ENCODE measurements around the gene SPAG16. TPM values are rescaled to one million over a fixed set of nuclear protein-coding genes. Genes with fewer than 3 reads are reported as not detected.

The SPAG16 gene
- 27.6 TPM for total RNA-seq

- DNase-seq (ENCODE audit: low spot score) = peak; percentile 97
- intact Hi-C loops (cut with DNase I) = no loop called here
- ATAC-seq = peak; percentile 99
Observed at GRCh38 chr2:213284105-213285090, at the start of gene SPAG16. Gene SPAG16 (plus strand): TSS chr2:213284464.

DNA sequence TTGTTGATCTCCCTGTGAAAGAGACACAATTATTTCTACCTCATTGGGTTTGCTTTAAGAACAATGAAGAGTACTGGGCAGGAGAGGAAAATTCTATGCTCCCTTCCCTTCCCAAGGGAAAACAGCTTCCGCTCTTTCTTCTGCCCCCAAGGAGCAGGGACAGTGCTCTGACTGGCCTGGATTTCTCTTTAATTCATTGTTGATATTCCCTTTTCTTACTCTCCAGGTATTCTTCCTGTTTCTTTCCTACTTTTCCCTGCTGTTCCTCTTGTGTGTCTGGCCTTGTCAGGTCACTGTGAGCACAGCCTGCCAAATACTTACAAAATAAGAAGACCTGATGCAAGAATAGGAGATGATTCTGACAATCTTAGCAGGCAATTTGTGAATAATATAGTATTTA is 49.6 kb upstream of the SPAG16 start:
- no peak for DNase-seq (ENCODE audit: low spot score)
- intact Hi-C loops (cut with DNase I) = no loop called here
- no peak for ATAC-seq

DNA sequence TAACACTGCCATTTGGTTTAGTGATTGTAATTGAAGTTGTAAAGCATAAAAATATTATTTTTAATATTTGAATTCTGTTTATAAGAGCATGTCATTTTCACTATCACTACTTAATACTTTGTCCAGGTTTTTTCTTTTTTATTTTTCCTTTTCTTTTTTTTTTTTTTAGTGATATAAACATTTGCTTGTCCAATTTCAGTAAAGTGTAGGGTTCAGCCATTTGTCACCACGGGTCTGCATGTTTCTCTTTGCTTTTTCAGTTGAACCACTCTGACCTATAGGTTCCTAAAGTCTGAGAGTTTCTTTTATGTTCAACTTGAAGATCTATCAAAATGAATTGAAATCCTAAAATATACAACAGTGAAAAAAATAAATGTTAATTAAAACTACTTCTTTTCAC is 48.5 kb upstream of the SPAG16 start:
- intact Hi-C loops (cut with DNase I) = no loop called here
- ATAC-seq (no peak), DNase-seq (ENCODE audit: low spot score) (no peak)

DNA sequence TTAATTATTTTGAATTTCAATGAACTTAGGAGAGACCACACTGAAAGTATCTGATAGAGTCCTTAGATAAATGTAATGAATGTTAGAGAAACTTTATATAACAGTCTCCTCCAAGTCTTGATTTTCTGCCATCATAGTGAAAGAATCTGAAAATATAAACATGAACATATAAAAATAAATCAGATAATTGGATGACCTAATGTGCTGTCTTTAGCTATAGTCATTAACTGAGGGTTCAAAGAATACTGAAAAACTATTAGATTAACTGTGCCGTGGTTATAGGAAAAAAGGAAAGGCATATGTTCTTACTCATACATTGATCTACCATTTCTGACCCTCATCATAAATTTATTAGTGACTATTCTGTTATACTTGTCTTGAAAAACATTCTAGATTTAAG is 47.0 kb upstream of the SPAG16 start:
- ATAC-seq = no peak
- intact Hi-C loops (cut with DNase I) = no loop called here
- DNase-seq (ENCODE audit: low spot score) = no peak

DNA sequence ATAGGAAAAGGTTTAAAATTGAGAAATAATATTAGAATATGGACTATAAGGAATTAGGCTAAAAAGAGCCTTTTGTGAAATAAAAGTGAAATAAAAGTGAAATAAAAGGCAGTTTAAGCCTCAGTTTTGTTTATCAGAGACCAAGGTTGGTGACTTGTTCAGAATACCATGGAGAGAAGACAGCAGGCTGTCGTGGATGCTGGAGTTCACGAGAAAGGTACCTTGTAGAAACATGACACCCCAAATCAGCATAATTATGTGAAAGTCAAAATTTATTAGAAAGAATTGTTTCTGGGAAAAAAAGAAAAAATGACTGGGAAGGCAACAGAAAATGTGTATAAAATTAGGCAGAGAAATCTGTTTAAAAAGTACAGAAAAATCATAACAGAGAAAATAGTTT is 46.5 kb upstream of the SPAG16 start:
- ATAC-seq (no peak), DNase-seq (ENCODE audit: low spot score) (no peak)
- intact Hi-C loops (cut with DNase I) = no loop called here

- intact Hi-C loops (cut with DNase I) = no loop called here
- peak; percentile 83 for ATAC-seq
- DNase-seq (ENCODE audit: low spot score) = peak; percentile 59
Observed at GRCh38 chr2:213238753-213239495, 45.3 kb upstream of the SPAG16 start.

- no peak for DNase-seq (ENCODE audit: low spot score)
- ATAC-seq = no peak
- intact Hi-C loops (cut with DNase I) = no loop called here
Observed at GRCh38 chr2:213241817-213242216, 42.4 kb upstream of the SPAG16 start.

DNA sequence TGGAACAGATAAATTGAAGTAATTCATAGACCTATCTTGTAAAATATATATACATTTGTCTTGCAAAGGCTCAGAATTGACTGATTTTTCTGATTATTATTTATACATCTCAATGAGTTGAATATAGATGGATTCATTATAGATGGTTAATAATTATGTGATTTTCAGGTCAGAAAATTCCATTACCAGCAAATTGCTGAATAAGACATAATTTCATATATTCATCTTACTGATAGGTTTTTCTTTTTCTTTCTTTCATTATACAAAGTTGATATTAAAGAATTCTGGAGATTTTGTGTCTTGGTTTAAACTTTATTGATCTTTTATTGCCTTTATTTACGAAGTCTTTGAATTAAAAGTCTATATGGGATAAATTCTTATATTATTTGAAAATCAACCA is 41.6 kb upstream of the SPAG16 start:
- DNase-seq (ENCODE audit: low spot score) (no peak), ATAC-seq (no peak)
- intact Hi-C loops (cut with DNase I) = no loop called here

DNA sequence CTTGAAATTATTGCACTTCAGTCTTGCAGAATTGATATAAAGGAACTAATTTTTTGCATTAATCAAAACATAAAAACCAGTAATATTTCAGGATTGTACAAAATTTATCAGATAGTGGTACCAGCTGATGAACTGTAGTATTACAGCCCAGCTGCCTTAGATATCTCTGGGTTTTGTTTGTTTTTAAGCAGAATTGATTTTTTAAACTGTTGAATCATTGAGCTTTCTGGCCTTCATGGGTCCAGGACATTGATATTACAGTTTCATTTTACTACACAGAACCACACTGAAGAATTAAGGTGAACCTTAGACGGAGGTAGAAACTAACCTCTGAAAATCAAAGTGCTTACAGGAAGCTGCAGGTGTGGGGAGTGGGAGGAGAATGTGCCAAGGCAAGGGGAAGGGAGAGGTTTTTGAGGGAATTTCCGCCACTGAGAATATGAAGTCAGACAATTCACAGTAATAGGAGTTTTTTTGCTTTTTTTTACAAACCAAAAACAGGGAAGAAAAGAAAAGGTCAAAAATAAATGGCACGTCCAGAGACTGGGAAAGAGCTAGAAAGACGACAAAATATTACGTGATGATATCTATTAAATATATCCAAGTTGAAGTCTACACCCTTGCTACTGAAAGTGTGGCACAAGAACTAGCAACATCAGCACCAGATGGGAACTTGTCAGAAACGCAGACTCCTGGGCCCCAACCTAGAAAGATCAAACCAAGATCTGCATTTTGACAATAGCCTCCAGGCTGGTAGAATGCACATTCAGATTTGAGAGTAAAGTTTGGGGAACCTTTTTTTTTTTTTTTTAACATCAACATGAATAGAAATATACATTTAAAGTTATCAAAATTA is 40.8 kb upstream of the SPAG16 start:
- no peak for ATAC-seq
- intact Hi-C loops (cut with DNase I) = no loop called here
- no peak for DNase-seq (ENCODE audit: low spot score)

- intact Hi-C loops (cut with DNase I) = no loop called here
- ATAC-seq = no peak
- peak; percentile 66 for DNase-seq (ENCODE audit: low spot score)
Observed at GRCh38 chr2:213246497-213247281, 37.6 kb upstream of the SPAG16 start.

GRCh38 chr2:213247566-213247965 is 36.7 kb upstream of the SPAG16 start:
- intact Hi-C loops (cut with DNase I) = no loop called here
- no peak for ATAC-seq

DNA sequence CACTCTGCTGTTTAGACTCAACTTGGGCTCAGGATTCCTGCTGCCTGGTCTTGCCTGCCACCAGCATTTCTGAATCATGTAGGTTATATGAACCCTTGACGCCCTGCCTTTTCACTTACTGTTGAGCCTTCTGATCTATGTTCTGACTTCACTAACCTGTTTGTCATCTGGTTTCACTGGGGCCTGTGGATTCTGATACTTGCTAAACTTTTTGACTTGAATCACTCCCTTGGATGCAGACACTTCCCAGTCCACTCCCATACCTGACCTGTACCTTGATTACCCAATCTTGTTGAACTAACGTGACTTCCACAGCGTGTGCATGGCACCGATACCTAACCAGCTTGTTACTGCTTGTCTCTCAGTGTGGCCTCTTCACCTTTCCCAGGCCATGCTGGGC is 35.6 kb upstream of the SPAG16 start:
- DNase-seq (ENCODE audit: low spot score) (no peak), ATAC-seq (no peak)
- intact Hi-C loops (cut with DNase I) = no loop called here

More at GRCh38 chr2:213247566-213247965, 36.7 kb upstream of the SPAG16 start:
- DNase-seq (ENCODE audit: low spot score) = no peak

DNA sequence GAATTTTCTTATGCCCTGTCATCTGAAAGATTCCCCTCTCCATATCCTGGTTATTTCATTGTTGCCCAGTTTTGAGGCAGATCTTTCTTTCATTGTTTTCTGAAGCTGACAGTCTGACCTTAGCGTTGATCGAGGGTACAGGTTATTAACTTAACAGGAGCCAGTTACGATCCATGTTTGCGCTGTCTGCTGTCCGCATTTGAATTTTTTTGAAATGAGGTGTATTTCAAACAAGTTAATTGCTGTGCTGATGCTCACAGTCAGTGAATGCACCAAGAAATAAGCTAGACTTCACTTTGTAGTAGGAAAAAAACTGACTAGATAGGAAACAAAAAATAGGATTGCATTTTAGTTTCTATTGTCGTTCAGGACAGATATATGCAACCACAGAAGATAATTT is 34.8 kb upstream of the SPAG16 start:
- ATAC-seq (no peak), DNase-seq (ENCODE audit: low spot score) (no peak)
- intact Hi-C loops (cut with DNase I) = no loop called here

DNA sequence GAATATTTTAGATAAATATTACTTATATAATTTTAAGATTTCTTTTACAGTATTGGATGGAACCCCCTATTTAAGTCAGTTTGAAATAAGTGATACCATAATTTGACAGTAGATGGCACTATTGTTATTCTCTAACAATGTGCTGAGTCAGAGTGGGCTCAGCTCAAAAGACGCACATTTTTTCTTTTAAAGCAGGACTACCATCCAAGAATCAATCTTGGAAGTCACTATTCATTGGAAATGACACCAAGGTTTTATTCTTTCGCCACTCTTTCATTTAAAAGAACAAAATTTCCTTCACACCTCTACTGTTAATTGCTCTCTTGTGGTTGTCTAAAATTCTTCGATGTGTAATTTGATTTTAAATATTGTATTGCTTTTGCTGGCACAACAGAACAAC is 32.6 kb upstream of the SPAG16 start:
- peak; percentile 82 for ATAC-seq
- intact Hi-C loops (cut with DNase I) = no loop called here
- no peak for DNase-seq (ENCODE audit: low spot score)

DNA sequence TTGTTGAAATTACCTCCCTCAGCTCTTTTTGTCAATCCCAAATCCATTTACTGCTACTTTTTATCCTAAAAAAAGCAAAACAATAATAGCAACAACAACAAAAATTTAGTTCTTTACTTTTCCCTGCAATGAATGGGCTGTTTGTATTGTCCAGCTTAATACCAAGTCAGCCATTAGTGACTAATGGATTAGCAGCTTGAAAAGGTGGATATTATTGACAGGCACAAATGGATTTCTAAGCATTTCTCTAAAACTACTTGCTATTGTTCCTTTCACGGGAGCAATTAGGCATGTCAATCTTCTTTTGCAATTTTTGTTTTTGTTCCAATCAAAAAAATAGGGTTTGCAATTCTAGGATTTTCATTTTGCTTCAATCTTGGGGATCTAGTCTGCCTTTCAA is 32.1 kb upstream of the SPAG16 start:
- no peak for ATAC-seq
- no peak for DNase-seq (ENCODE audit: low spot score)
- intact Hi-C loops (cut with DNase I) = no loop called here

DNA sequence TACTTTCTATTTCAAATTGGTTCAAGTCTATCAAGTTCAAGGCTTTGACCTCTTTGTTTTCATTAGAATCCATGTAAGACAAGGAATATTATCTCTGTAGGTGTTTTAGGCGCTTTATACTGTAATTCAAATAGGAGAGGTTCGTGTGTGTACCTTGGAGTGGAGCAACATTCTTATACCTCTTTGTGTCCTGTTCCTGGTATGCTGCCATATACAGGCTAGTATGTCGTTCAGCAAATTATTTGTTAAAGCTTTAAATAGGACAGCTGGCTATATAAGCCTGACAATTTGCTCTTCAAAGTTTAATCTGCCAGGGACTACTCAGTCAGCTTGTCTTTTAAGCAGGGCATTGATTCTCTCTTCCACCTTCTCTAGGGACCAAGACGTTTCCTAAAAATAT is 31.1 kb upstream of the SPAG16 start:
- DNase-seq (ENCODE audit: low spot score) (no peak), ATAC-seq (no peak)
- intact Hi-C loops (cut with DNase I) = no loop called here

GRCh38 chr2:213259266-213259665 is 25.0 kb upstream of the SPAG16 start:
- DNase-seq (ENCODE audit: low spot score) (no peak), ATAC-seq (no peak)
- intact Hi-C loops (cut with DNase I) = no loop called here

DNA sequence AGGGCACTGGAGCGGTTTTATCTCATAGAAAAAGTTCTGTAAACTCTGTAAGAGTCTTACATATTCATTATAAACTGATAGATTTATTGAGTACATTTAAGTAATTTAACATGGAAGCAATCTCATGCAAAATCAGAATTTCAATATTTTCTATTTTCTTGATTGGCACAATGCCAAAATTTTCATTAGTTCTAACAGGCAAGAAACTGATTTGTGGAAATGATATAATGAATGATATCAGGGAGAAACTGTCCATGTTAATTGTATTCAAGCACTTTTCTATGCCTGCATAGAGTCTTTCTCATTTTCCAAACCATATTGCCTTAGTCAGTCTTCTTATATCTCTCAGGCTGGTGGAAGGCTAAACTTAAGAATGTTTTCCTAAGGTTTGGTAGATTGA is 23.0 kb upstream of the SPAG16 start:
- intact Hi-C loops (cut with DNase I) = no loop called here
- DNase-seq (ENCODE audit: low spot score) = no peak
- no peak for ATAC-seq

- DNase-seq (ENCODE audit: low spot score) = no peak
- no peak for ATAC-seq
- intact Hi-C loops (cut with DNase I) = no loop called here
Observed at GRCh38 chr2:213261715-213262114, 22.5 kb upstream of the SPAG16 start.

Measured in sciatic nerve (tissue), 2 donors.